GM04503 (cell line): ENCODE results near the gene CPLX3.
"Not testable (repeated sequence)": the region's sequence is repeated elsewhere in the genome, so short reads cannot be mapped to it uniquely, and the experiment has no call there.

ENCODE experiments used
- DNase-seq: peaks from one replicate; pipeline ENCODE4 v3.0.0-alpha.2; 2012; ENCODE audit warnings: low read depth

The CPLX3 gene

DNA sequence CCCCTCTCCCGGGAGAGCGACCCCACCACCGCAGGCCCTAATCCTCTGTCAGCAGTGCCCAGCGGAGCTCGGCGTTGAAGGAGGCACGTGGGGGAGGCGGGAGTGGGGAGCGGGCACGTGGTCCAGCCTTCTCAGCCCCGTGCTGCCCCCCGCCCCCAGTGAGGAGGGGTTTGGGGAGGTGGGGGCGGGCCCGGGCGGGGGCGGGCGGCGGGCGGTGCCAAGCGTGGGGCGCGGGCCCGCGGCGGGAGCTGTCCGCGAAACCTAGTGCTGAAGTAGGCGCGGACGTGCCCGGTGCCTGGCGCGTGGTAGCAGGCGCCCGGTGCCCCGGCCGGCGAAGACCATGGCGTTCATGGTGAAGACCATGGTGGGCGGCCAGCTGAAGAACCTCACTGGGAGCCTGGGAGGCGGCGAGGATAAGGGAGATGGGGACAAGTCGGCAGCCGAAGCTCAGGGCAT, at the start of gene CPLX3:
TSS of gene CPLX3 (plus strand) at position 264 of the 456 bp plus-strand sequence. CDS start at position 341, 77 bp downstream.
- DNase-seq: no peak

- DNase-seq: no peak
Observed at GRCh38 chr15:74776821-74777768, 49.3 kb upstream of the CPLX3 start.

DNA sequence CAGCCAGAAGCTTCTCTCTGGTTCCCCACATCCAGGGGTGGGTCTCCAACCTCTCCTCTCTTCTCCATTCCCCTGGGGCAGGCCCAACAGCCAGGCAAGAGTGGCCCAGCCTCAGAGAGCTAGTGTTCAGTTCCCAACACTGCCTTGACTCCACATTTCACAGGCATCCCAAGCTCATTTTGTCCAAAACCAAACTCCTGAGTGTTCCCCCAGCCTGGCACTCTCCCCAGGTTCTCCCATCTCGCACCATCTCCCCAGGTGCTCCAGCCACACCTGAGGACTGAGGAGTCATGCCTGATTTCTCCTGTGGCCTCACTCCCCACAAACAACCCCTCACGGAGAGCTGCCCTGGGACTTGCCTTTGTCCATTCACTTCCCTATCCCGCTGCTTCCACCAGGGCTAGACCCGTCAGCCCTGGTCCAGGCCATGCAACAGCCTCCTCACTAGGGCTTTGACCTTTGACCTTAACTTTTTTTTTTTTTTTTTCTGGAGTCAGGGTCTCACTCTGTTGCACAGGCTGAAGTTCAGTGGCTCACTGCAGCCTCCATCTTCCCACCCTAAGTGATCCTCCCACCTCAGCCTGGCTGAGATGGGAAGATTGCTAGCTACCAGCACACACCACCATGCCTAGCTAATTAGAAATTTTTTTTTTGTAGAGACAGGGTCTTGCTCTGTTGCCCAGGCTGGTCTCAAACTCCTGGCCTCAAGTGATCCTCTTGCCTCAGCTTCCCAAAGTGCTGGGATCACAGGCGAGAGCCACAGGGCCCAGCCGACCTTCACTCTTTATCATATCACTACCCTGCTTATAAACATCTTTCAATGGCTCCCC, 48.4 kb upstream of the CPLX3 start:
- DNase-seq: no peak

DNA sequence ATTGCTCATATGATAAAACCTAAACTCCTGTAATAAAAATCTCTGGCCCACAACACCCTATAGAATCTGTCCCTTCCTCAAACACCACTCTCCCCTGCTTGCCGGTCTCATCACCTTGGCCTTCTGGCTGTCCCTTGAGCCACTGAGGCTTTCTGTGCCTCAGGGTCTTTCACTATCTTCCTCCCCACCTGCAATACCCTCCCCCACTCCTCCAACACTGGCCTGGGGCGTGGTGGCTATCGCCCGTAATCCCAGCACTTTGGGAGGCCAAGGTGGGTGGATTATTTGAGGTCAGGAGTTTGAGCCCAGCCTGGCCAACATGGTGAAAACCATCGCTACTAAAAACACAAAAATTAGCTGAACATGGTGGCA, 47.8 kb upstream of the CPLX3 start:
- no peak for DNase-seq

DNA sequence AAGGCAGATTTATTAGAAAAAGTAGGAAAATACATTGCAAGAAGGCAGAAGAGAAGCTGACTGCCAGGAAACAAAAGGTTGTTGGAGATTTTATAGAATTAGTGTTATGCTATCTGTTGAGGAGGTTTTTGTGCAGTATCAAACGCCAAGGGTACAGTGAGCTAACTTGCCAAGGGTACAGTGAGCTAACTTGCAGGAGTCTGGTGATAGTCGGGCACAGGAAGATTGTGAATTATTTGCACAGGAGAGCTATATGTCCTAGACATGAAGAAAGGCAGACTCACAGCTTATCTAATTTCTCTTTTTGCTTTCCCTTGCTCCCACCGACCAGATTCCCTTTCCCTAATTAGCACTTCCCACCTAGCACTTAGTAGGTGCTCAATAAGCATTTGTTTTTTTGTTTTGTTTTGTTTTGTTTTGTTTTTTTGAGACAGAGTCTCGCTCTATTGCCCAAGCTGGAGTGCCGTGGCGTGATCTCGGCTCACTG, 47.2 kb upstream of the CPLX3 start:
- no peak for DNase-seq

DNA sequence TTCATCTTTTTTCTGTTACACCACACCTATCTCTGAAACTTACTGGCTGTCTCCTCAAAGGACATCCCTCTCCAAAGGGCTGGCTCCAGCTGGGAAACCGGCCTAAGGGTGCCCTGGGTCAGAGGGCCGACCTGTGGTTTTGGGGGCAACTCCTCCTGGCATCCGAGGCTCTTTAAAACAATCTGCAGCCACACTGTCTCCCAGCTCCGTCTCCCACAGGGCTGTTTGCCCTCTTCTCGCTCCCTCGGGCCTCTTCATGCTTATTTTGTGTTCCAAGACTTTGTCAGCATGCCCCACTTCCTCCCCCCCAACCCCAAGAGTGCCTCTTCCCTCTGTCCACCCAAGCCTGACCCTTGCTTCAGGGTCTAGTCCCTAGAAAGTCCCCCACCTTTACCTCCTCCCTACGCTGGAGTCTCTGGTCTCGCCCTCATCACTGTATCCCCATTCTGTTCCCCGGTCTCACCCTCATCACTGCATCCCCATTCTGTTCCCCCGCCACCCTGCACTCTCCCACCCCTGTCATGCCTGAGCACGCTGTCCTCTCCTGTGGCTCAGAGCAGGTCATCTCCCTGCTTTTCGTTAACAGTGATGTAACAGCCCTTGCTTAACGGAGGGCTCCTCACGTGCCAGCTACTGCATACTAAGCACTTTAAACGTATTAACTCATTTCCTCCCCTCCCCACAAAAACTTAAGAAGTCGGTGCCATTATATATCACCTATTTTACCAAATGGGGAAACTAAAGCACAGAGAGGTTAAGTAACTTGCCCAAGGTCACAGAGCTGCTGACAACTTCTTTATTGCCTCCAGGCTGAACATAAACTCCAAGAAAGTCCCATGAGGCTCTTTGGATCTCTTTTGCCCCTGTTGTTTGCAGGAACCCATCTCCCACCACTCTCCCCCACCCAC, 45.6 kb upstream of the CPLX3 start:
- no peak for DNase-seq

DNA sequence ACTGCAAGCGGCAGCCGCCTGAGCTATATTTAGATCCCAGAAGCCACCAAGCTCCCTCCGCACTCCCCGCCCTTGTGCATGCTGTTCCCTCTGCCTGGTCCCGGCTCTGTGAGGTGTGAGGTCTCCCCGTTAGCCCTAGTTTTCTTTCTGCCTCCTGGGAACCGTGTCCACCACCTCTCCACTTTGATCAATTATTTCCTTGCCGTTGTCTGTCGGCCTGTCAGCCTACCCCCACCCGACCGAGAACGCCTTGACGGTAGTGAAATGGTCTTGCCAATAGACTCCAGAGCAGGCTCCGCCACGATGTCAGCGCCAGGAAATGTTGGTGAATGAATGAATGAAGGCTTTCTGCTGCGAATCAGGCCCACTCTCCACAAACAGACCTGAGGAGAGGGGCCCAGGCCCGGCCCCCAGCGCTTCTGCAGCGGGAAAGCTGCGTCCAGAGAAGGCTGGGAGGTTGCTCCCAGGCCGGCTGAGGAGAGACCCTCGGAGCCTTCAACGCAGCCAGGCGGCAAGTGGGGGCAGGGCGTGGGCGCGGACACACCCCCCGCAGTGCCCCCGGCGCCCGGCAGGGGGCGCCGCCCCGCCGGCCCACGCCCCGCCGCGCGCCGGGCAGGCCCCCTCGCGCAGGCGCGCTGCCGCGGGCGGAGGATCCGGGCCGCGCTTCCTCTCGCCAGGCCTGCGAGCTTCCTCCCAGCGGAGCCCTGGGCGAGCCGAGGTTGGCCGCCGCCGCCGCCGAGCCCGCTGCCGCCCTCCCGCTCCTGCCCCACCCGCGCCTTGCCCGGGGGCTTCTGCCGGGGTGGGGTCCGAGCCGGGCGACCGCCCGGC, 44.8 kb upstream of the CPLX3 start, which contains the start of gene CSK:
TSS of gene CSK (plus strand) at position 650 of the 828 bp plus-strand sequence. CDS start 16,218 bp downstream, outside the sequence.
- no peak for DNase-seq

- DNase-seq: no peak
Observed at GRCh38 chr15:74782259-74783071, 44.0 kb upstream of the CPLX3 start.

DNA sequence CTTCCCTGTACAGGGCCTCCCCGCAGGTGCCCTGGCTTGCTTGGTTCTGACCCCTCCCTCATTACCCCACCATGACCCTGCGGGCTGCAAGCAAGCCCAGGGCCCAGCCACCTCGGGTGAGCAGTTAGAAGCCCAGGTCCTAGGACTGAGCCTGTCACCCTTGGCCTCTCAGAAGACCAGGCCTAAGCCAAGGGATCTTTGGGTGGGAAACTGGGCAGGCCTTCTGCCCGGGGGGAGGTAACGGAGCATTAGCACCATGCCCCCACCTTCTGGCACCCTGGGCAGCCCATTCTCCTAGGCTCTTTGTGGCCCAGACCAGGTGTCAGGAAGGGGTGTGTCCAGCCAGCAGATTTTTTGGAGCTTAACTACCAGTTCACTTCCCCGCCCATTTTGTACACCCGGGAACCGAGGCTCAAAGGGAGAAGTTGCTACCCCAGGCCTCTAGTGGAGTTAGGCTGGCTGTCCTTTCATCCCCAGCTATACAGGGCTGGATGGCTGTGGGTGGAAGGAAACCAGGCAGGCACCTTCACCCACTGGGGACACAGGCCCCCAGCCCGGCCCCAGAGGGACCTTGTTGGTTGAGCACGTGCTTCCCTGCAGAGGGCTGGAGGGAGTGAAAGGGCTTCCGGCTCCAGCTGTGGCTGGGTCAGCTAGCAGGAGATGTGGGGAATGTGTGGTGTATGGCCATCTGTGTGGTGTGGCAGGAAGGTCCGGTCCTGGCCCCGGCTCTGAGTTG, 43.2 kb upstream of the CPLX3 start:
- DNase-seq: no peak

DNA sequence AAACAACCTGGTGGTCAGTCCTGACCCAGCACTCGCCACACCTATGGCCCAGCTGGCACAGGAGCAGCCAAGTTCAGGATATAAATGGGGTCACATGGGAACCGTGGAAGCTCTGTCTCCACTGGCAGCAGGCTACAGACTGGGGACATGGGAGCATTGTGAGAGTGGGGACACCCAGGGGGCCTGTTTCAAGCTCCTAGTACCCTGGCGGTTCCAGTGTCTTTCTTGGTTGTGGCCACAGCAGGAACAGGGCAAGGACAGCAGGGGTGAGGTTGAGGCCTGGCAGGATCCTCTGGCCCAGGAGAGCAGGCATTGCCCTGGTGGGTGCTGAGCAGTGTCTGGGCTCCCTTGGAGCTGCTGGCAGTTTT, 42.6 kb upstream of the CPLX3 start:
- no peak for DNase-seq

GRCh38 chr15:74784426-74785193, 41.8 kb upstream of the CPLX3 start:
- no peak for DNase-seq

DNA sequence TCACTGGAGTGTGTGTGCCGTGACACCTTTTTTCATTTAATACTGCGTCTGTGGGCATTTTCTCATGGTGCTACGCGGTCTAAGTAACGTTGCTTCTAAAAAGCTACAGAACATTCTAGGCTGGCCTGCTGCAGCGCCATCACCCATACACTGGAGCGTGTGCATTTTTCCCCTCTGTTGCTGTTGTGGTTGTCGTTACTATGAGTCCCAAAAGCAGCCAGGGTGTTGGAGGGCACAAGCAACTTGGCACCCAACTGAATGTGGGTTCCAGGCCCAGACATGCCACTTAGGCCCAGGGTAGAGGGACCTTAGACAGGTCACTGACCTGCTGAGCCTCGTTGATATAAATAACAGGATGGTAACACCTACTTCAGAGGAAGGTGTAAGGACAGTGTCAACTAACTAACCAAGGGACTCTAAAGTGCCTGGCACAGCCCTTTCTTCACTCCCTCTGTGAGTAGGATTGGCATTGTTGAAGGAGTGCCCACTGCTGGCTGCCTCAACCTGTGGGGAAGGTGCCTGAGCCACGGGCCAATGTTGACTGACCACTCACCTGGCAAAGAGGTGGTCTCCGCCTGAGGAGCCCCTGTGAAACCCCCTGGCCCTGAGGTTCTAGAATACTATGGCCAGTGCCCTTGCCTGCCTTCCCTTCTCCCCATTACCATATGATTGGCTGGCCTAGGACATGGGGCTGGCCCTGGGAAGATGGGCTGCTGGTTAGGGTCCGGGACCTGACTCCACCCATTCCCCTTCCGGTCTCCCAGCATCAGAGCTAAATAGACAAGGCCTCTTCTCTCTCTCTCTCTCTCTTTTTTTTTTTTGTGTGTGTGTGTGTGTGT, 41.0 kb upstream of the CPLX3 start:
- no peak for DNase-seq

- not testable (repeated sequence) for DNase-seq
Observed at GRCh38 chr15:74786081-74786480, 40.3 kb upstream of the CPLX3 start.

GRCh38 chr15:74786551-74787165, 39.8 kb upstream of the CPLX3 start:
- no peak for DNase-seq

GRCh38 chr15:74787251-74788041, 39.0 kb upstream of the CPLX3 start:
- no peak for DNase-seq
